EH (cell line): ENCODE measurements around the gene FBXO15.

Experiments used
- DNase-seq: peaks from one replicate; pipeline ENCODE4 v3.0.0-alpha.2; 2015; ENCODE audit warnings: low read depth

FBXO15 gene

DNA sequence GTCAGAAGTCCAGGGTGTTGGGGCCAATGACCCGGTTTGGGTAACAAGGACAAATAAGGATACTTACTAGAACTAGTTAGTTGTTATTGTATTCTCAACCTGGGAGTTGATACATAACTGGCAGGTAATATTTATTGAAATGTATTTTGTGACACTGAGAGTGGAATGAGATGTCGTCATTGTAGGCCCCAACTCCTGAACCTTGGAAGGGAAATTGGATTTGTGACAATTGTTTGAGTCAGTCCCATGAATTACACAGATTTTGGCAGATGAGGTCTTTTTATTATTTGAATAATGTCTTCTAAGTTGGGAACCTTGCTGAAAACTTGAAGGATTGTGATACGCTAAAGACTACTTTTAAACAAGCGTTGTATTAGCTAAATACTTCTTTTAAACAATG, 5.7 kb upstream of the FBXO15 start:
- DNase-seq: no peak

DNA sequence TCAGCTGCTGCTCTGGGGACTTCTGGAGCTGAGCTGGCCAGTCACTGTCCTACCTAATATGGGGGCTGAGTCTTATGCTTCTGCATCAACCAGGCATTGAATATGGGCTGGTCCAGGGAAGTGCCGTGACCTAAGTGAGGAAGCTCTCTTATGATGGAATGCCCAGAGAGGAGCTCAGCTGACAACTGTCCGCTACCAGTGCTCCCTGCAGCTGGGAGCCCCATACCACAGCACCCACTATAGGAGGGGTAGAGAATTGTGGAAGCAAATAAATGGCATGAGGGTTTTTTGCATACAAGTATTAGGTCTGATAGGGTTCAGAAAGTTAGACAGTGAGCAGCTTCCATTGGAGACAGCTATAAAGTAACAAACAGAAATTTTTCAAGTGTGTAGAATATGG, 5.2 kb upstream of the FBXO15 start:
- DNase-seq: no peak

DNA sequence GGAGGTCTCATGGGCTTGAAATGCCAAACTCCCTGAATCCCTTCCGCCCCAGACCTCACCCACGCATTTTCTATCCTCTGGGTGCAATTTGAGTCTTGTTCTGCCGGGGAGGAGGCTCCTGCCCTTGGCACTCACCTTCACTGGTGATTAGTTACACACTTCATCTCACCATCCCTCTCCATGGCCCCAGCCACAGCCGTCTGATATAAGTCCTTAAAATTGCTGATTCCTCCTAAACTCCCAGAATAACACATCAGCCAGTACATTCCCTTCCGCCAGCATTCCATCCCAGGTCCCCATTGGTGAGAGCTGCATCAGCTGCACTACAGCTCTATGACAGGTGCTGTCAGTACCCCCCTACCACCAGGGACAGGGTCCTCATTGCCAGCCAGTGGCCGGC, 4.6 kb upstream of the FBXO15 start:
- DNase-seq: no peak

DNA sequence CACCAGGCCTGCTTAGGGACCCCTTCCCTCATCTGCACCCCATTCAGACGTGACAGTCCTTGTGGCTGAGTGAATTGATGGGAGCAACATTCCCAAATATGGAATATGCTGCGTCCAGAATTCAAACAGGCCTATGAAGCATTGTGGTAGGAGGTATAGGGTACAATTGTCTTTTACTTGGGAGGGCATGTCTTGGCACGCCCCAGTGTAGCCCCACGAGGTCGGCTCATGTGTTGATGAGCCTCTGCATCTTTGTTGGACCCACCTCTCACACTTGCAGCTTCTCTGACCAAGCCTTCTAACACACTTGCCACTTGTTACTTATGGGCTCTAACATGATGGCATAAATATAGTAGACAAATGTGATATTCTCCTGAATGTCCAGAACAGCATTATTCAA, 2.2 kb upstream of the FBXO15 start:
- no peak for DNase-seq

DNA sequence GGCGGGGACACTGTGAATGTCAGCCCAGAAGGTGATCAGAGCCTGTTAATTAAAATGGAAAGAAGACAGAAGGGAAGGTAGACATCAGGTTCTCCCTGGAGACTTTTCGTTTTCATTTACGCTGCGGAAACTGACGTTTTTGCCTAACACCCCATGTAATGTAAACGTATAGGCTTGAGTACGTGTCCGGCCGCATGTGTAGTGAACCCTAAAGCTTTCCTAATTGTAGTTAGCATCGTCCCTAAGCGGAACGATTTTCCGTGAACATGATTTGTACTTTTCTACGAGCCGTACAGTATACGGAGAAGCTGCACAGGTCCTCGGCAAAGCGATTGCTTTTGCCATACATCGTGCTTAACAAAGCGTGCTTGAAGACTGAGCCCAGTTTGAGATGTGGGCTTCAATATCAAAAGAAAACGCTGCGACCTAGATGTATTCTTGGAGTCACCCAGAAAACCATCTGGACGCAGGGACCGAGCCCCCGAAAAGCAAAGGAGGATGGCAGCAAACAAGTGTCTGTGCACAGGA, 973 bp upstream of the FBXO15 start:
- DNase-seq: no peak

DNA sequence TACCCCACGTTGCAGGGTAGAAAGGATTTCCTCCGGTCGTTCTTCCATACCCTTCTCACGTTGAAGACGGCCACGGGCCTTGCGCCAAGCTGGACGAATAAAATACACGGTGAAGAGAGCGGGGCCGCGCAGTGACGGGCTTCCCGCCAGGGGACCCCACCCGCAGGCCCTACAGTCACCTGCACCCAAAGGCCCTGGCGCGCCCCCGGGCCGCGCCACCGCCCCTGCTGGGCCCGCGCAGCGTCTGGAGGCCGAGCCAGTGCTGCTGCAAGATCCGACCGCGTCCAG, 199 bp downstream of the FBXO15 start:
- DNase-seq: no peak

DNA sequence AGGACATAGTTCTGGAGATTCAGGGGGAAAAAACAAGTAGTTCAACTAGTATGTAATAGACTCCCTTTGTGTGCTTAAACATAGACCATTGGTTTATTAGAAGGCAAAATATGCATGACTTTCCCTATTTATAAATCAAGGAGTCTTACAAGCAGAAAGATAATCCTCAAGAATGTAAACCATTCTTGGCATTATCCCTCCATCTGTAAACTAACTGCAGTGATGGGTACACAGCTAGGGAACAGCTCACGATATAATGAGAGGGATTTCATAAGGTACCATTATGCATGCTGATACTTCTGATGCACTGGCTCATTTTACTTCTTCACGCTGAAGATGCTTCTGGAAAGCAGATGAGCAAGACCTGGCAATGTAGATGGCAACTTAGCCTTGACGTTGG, 878 bp downstream of the FBXO15 start:
- peak; percentile 82 for DNase-seq

DNA sequence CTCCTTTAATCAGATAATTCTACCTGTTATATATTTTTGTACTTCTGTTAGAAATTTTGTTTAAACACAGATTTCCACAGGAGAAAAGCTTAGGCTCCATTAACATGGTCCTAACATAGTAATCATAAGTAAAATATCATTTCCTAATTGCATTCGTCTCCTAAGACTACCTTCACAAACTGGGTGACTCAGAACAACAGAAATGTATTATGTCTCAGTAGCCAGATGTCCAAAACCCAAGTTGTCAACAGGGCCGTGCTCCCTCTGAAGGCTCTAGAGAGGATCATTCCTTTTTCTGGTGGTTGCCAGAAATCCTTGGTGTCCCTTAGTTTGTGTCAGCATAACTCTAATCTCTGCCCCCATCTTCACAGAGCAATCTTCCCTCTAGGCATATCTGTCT, 5.4 kb downstream of the FBXO15 start:
- peak; percentile 31 for DNase-seq

DNA sequence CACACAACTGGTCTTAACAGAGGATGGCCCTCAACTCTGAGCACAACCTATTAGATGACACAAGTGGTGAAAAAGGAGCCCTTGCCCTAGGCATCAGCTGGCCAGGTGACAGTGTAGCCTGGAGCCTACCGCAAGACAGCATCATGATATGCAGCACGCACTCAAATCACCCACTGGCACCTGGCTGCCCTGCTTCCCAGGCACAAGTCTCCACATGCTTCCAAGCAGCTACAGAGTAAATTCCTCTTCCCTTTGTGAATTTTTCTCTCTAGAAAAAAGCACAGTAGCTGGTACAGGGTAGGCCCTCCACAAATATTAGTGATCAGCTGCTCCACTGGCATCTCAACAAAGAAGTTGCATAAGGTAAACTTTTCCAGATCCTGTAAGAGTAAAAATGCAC, 6.0 kb downstream of the FBXO15 start:
- no peak for DNase-seq

DNA sequence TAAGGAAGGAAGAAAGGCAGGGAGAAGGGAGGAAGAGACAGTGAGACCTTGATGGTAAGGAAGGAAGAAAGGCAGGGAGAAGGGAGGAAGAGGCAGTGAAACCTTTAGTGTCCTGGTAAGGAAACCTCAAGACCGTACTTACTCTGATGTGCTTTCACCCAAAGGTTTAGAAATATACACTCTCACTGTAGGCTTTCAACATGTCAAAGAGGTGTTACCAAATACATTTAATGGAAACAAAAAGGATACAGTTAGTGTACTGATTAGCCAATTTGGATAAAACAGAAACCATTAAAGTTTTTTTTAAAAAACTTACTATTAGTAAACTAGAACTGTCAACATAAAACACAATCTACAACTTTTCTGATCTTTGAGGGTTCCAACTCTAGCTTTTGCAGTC, 7.1 kb downstream of the FBXO15 start:
- no peak for DNase-seq

DNA sequence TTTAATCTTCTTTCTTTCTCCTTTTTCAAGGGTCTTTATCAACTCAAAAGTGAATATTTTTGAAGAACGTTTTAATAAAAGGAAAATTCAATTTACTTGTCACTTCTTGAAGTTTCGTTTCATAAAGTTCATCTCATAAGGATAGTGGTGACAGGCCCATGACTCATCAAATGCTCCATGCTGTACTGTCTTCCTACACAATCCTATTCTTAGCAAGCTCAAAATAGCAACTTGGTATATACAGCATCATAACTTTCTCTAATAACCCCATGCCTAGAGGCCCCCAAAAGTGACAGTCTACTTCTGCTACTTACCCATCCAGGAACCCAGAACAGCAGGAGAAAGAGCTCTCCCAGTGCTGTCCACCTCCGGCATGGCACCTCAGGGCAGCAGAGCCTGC, 7.7 kb downstream of the FBXO15 start:
- DNase-seq: peak; percentile 76

DNA sequence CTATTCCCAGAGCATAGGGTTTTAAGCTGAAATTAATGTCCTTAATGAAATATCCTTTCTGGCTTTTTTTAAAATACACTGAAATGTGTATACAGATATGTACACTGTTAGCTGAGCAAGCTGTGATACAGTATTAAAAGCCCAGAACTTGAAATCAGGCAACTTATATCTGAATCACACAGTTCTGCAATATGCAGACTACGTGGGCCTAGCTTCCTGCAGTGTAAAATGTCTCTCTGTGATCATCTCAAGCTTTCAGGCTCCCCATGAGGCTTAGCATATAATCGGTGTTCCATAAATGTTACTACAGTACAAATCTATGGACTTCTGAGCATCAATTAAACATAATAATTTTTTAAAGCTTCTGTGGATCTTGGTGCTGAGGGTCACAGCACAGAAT, 8.2 kb downstream of the FBXO15 start:
- no peak for DNase-seq

DNA sequence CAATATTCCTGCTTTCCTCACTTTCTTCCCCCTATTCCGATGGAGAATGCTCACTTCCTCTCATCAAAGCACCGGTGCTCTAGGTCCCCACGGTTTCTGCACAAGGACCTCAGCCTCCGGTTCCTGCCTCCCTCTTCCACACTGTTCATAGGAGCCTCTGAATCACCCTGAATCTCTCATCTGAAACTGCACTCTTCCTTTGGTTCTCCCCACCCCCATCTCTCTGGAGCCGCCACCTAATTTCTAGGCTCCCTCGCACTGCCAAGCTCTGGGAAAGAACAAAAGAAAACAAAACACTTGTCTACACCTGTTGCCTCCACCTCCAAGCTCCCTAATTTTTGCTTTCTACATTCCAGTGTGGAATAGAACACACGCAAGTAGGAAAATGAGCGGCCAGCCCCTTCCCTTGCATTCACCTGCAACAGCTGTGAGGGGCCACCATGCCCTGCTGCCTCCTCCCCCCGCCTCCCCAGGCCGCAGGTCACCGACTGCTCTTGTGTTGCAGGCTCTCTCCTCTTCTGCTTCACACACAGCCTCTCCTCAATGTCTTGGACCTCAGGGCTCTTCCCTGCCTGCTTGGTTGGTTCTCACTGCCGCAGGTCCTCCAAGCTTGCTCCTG, 9.6 kb downstream of the FBXO15 start:
- no peak for DNase-seq

DNA sequence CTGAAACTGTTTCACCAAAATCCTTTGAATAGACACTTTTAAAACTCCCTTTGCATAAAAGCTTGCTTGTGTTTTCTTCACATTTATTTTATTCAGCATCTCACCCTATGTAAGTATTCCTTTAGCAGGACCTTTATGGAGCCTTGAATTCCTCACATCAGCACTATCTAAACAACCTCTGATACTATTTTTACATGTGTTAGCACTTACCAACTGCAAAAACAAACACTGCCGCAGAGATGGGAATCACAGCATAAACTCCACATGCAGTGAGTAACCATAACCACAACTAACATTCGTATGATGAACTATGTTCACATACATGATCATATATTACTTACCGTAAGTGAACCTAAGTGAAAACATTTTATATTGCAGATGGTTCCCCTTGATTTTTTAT, 15.4 kb downstream of the FBXO15 start:
- peak; percentile 52 for DNase-seq

DNA sequence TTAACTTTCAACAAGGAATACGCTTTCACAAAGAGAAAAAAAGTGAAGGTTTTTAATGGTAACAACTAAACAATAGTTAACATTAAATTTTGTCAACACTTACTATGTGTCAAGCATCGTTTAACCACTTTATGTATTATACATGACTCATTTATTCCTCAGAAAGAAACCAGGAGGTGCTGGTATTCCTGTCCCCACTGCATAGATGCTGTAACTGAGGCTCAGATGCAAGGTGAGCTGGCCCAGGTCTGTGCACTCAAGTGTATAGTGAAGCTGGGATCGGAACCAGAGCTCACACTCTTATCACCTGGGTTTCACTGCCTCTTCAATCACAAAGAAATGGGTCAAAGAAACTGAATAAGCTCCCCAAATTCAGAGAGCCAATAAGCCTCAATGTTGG, 16.5 kb downstream of the FBXO15 start:
- no peak for DNase-seq

DNA sequence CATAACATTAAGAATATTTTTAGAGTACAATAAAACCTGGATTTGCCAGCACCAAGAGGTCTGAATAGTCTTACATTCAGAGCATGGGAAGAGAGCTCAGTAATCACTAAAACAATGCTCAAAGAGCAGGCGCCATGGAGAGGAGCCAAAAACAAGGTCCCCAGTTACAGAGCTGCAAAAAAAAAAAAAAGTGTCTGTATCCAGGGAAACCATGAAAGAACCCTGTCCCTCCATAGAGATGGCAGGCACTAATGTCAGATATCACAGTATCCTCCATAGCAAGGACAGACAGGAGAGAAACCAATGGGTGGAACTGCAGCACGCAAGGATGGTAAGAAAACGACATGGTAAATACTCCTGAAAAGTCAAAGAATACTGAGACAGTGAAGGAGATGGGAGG, 19.5 kb downstream of the FBXO15 start:
- no peak for DNase-seq

DNA sequence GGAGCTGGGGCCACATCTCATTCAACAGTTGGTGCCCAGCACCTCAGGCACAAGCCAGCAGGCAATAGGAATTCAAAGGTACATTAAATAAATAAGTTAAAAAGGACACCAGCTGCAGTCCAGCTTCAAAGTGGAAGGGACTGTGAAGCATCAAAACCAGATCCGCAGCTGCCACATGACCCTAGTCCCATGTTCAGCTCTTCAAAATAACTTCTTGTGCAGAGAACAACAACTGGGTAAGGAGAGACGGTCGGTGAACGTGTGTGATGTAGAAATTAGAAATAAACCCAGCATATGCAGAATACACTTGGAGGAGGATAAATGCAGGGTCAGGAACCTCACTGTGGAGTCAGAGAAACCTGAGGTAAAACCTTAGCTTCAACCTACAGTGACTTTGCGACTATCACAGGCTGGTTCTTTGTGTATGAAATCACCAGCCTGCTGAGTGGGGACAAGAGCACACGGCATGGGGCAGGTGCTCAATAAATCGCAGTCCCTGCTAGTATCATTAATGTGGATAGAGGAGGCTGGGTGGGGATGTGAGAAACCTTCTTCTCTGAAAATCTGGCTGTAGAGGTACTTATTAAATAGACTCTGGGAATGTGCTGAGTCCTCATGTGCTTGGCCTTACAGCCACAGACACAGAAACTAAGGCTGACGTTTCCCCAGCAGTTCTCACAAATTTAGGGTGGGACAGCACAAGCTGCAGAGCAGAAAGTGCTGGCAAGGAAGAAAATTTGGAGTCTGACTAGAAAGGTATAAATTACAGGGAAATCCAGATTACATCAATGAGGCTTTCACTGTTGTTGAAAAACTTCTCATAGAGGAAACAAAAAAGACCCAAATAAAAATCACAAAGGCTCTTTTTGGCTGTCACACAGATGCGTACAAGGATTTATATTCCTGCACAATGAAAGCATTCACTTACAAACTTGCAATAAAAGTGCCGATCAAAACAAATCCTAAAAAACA, 20.7 kb downstream of the FBXO15 start:
- DNase-seq: no peak

DNA sequence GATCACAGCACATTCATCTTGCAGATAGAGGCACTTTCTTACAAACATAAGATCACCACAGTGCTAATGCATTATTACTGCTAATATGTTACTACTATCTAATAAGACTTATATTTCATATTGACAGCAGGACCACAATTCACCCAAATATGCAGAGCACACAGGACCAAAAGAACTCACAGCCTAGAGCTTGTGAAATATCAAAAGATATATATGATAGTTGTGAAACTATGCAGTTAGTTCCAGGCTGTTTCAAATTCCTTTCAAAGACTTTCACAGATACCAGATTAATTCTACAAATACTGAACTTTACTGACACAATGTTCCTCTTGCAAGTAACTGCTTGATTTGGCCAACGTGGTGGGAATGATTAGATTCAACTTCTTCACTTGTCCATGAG, 23.0 kb downstream of the FBXO15 start:
- no peak for DNase-seq

DNA sequence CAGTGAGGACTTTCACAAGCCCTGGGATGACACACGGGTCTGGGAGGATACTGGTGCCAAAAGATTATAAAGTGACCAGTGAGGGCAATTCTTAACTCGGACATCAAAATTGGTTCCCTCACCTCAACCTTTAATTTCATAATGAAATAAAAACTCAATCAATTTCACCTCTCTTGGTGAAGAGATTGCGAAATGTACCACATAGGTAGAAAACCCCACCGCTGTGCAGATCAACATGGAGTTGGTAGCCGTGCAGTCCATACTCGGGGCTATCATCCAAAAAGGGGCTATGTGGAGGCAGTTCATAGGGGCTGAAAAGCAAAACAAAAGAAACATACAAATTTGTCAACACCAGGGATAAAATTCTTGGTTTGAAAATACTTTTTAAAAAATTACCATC, 24.4 kb downstream of the FBXO15 start:
- no peak for DNase-seq

DNA sequence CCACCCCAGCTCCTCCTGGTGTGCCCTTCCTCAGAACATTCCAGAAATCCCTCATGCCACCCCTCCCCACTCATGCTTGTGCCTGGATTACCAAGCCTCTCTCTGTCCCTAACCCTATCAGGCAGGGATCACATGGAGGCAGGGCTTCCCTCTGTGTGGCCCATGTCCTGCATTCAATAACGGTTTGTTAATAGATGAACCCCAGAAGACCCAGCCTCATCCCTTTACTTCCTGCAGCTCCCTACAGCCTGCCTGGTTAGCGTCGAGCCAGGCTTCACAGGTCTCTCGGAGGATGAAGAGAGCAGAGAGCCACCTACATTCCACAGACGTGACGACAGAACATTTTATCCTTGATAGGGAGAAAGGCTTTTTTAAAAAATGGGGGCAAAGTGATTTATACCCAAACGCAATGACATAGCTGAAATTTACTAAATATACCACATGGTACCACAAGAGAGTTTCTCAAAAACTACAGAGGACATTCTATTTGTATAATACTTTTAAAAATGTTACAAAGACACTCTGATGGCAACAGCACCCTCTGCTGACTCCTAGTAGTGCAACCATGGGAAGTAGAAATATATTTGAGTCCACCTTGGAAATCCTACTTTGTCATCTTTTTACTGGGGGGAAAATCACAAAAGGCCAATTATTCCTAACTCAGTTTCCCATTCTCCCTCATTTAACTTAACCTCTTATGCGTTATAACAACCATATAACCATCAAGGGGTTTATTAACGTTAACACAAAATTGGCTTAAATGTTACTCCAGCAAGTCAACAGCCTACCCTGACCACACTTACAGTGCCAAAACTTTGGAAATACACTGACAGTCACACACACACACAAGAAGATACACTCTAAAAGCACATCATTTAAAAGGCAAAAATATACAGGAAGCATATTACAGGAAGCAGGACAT, 30.7 kb downstream of the FBXO15 start:
- DNase-seq: peak; percentile 56

DNA sequence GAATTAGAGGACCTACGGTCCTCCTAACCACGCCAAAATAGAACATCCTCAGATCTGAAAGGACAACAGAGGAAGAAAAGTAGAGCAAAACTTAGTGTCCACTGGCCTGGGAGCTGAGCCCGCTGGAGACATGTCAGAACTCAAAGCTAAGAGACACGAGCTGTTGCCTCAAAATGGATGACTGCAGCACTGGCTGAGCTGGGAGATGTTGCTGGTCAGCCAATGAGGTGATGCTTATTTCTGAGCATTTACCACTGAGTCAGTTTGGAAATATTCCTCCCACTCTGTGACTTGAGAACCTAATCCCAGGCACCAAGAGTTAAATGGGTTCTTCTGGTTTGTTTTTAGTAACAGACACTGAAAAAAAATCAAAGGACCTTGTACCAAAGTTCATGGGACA, 32.6 kb downstream of the FBXO15 start:
- DNase-seq: peak; percentile 72

DNA sequence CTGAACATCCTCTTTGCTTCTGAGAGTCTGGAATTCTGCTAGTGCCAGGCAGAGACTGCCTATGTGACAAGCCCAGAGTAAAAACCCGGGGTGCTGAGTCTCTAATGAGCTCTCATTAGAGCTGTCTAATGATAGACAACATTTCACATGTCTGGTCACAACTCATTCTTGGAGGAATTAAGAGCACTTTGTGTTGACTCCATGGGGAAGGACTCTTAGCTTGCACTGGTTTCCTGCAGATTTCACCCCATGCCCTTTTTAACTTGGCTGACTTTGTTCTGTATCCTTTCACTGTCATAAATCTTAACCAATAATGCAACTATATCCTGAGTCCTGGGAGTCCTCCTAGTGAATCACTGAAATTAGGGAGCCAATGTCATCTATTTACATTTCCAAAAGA, 33.5 kb downstream of the FBXO15 start:
- peak; percentile 54 for DNase-seq

DNA sequence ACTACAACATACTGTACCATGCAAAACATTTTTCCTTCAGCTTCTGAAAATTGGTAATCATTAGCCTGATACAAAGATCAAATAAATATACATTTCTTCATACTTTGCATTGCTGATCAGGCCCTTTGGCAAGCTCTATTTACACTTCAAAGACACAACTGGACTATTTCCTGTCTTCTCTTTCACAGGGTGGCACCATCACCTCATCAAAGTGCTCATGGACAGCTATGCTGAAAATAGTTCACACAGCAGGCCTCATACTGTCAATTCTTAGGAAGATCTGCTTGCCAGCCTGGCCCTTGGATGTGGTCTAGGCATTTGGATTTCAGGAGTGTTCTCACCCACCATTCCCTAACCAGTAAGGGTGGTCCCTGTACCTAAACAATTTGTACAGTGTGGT, 33.9 kb downstream of the FBXO15 start:
- peak; percentile 7 for DNase-seq
